ENCODE results near the gene SEPHS1. TPM values are rescaled to one million over a fixed set of nuclear protein-coding genes. Genes with fewer than 3 reads are reported as not detected.

Gene SEPHS1
- total and polyA plus RNA-seq, 2 donors (not counting 1 experiment from before 2014, with no cell fraction given): 14.7 to 29.1 TPM

- Mint-ChIP-seq H3K9me3 (ENCODE audit: insufficient read depth) (no peaks in the 10 kb centered on the region), H3K27me3 (no peaks in the 10 kb centered on the region), H3K27ac (no peak overlapping the region), H3K4me1 (no peaks in the 10 kb centered on the region), H3K4me3 (no peak overlapping the region)
- Histone ChIP-seq H4K20me1 (ENCODE audit: control insufficient read depth, insufficient read depth, low read length, poor library complexity, severe bottlenecking) (no peaks in the 10 kb centered on the region), H3K9me3 (ENCODE audit: control extremely low read depth in 1 of 3, control insufficient read depth in 2 of 3, insufficient read depth in 1 of 3, low read length in 2 of 3) (no peaks in the 10 kb centered on the region), H3K27me3 (replicated peaks in 1 of 4; ENCODE audit: control extremely low read depth in 1 of 4, control insufficient read depth in 3 of 4, insufficient read depth in 4 of 4, low read length in 3 of 4) (no peaks in the 10 kb centered on the region), H3K9ac (ENCODE audit: low read length) (no peak overlapping the region), H3K27ac (ENCODE audit: low read length in 2 of 2) (no peak overlapping the region), H3K79me2 (ENCODE audit: control insufficient read depth, insufficient read depth, low read length) (no peaks in the 10 kb centered on the region), H3K4me1 (ENCODE audit: control insufficient read depth in 2 of 2, insufficient read depth in 2 of 2, low read length in 2 of 2) (no peaks in the 10 kb centered on the region), H3K4me3 (ENCODE audit: control extremely low read depth in 1 of 5, extremely low read depth in 1 of 5, insufficient read depth in 1 of 5, low read depth in 2 of 5, low read length in 4 of 5) (no peak overlapping the region), H2AFZ (ENCODE audit: insufficient read depth, low read depth, low read length, poor library complexity, severe bottlenecking) (no peak overlapping the region), H3K4me2 (replicated peaks; ENCODE audit: low read depth, low read length, poor library complexity, severe bottlenecking) (no peak overlapping the region), H3K36me3 (replicated peaks in 1 of 2; ENCODE audit: control extremely low read depth in 1 of 2, control insufficient read depth in 1 of 2, extremely low read depth in 1 of 2, insufficient read depth in 2 of 2, low read length in 1 of 2) (peaks cover 0 to 65% of the 10 kb centered on the region in 2 experiments)
- intact Hi-C loops (cut with micrococcal nuclease): no loop called here
- POLR2A ChIA-PET: no interaction called here
- WGBS (ENCODE audit: insufficient coverage): 71% methylated on average over 3 of the region's 3 CpGs
- ATAC-seq (ENCODE audit: low read depth): no peak
- TF ChIP-seq, protein P1, sequence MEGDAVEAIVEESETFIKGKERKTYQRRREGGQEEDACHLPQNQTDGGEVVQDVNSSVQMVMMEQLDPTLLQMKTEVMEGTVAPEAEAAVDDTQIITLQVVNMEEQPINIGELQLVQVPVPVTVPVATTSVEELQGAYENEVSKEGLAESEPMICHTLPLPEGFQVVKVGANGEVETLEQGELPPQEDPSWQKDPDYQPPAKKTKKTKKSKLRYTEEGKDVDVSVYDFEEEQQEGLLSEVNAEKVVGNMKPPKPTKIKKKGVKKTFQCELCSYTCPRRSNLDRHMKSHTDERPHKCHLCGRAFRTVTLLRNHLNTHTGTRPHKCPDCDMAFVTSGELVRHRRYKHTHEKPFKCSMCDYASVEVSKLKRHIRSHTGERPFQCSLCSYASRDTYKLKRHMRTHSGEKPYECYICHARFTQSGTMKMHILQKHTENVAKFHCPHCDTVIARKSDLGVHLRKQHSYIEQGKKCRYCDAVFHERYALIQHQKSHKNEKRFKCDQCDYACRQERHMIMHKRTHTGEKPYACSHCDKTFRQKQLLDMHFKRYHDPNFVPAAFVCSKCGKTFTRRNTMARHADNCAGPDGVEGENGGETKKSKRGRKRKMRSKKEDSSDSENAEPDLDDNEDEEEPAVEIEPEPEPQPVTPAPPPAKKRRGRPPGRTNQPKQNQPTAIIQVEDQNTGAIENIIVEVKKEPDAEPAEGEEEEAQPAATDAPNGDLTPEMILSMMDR (IDR thresholded peaks at IDR 0.05): no peak
- TF ChIP-seq EZH2 (IDR thresholded peaks at IDR 0.05; ENCODE audit: borderline replicate concordance, insufficient read depth, low read depth, low read length, poor library complexity, severe bottlenecking): no peak
- CTCF ChIA-PET: interaction anchor here (0.5 to 1.3 kb wide), 2 partner anchors 18 to 121 kb away, joined by 3 read pairs; no protein-coding TSS in a partner anchor
- DNase-seq: no peak
Measured at GRCh38 chr10:13329565-13329964, 18.5 kb downstream of the SEPHS1 start.

DNA sequence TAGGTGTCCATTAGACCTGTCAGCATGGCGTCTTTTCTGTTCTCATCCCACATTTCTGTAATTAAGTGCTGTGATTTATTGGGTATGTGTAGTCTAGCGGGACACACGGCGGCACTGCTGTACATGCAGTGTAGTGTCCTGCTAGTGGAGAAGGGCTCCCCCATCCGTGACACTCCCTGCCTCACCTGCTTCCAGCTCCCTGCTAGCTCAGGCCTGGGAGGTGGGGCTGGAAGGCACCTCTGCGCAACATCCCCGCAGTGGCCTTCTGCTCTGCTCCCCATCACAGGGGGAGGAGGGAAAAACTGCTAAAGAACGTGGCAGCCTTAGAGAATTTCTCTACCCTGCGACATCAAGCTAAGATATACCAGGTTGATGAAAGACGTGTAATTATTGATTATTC is 19.5 kb downstream of the SEPHS1 start:
- ATAC-seq (ENCODE audit: low read depth) (no peak), DNase-seq (no peak)
- Histone ChIP-seq H3K9me3 (ENCODE audit: control extremely low read depth in 1 of 3, control insufficient read depth in 2 of 3, insufficient read depth in 1 of 3, low read length in 2 of 3) (no peaks in the 10 kb centered on the region), H3K4me1 (ENCODE audit: control insufficient read depth in 2 of 2, insufficient read depth in 2 of 2, low read length in 2 of 2) (no peaks in the 10 kb centered on the region), H3K27me3 (replicated peaks in 1 of 4; ENCODE audit: control extremely low read depth in 1 of 4, control insufficient read depth in 3 of 4, insufficient read depth in 4 of 4, low read length in 3 of 4) (no peaks in the 10 kb centered on the region), H2AFZ (ENCODE audit: insufficient read depth, low read depth, low read length, poor library complexity, severe bottlenecking) (no peak overlapping the region), H3K9ac (ENCODE audit: low read length) (no peak overlapping the region), H3K27ac (ENCODE audit: low read length in 2 of 2) (no peak overlapping the region), H4K20me1 (ENCODE audit: control insufficient read depth, insufficient read depth, low read length, poor library complexity, severe bottlenecking) (no peaks in the 10 kb centered on the region), H3K4me2 (replicated peaks; ENCODE audit: low read depth, low read length, poor library complexity, severe bottlenecking) (no peak overlapping the region), H3K79me2 (ENCODE audit: control insufficient read depth, insufficient read depth, low read length) (no peaks in the 10 kb centered on the region), H3K36me3 (replicated peaks in 1 of 2; ENCODE audit: control extremely low read depth in 1 of 2, control insufficient read depth in 1 of 2, extremely low read depth in 1 of 2, insufficient read depth in 2 of 2, low read length in 1 of 2) (peaks cover 2 to 64% of the 10 kb centered on the region in 2 experiments), H3K4me3 (ENCODE audit: control extremely low read depth in 1 of 5, extremely low read depth in 1 of 5, insufficient read depth in 1 of 5, low read depth in 2 of 5, low read length in 4 of 5) (no peak overlapping the region)
- Mint-ChIP-seq H3K27ac (no peak overlapping the region), H3K27me3 (no peaks in the 10 kb centered on the region), H3K9me3 (ENCODE audit: insufficient read depth) (no peaks in the 10 kb centered on the region), H3K4me1 (no peaks in the 10 kb centered on the region), H3K4me3 (no peak overlapping the region)
- intact Hi-C loops (cut with micrococcal nuclease): no loop called here
- ChIA-PET POLR2A (no interaction called here), CTCF (no interaction called here)
- 100% methylated on average over 2 of the region's 10 CpGs for WGBS (ENCODE audit: insufficient coverage)
- TF ChIP-seq, protein P1 (IDR thresholded peaks at IDR 0.05): no peak
- no peak for TF ChIP-seq EZH2 (IDR thresholded peaks at IDR 0.05; ENCODE audit: borderline replicate concordance, insufficient read depth, low read depth, low read length, poor library complexity, severe bottlenecking)
